NT2/D1 (cell line): ENCODE measurements around the gene ATP6V0A4.

ENCODE experiments used
- SUZ12 ChIP-seq: IDR thresholded peaks from 2 replicates; pipeline ENCODE4 v1.6.1; 2011; ENCODE audit not compliant: insufficient read length, insufficient read depth; ENCODE audit errors: extremely low read depth
- YY1 ChIP-seq: IDR thresholded peaks from 2 replicates; pipeline ENCODE4 v1.6.1; 2011; ENCODE audit not compliant: insufficient read length, insufficient read depth
- ZNF274 ChIP-seq: IDR thresholded peaks from 2 replicates; pipeline ENCODE4 v1.6.1; 2011; ENCODE audit warnings: mild to moderate bottlenecking, low read depth, low read length

GRCh38 chr7:138670594-138670993, 127.4 kb downstream of the ATP6V0A4 start:
- TF ChIP-seq YY1 (no peak), ZNF274 (no peak), SUZ12 (no peak)
